ENCODE data around the gene VWA8.
"Not testable (repeated sequence)": the region's sequence is repeated elsewhere in the genome, so short reads cannot be mapped to it uniquely, and the experiment has no call there.

VWA8 gene

DNA sequence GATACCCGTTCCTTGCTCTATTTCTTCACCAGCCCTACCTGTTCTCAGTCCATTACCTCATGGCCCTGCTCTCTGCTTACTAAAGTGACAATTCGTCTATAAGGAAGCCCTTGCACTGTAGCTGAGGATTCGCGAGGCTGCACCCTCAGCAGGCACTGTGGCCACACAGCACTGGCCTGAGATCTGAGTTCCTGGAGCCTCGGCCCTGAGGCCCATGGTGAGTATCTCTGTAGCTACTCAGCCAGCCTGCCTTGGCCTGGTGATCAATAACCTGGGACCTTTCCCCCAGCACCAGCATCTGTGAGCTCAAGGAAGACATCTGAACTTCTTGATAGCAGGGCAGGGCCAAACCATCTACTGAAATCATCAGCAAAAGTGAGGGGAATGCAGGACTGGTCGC lies 412.9 kb downstream of the VWA8 start:
- no peak for DNase-seq

DNA sequence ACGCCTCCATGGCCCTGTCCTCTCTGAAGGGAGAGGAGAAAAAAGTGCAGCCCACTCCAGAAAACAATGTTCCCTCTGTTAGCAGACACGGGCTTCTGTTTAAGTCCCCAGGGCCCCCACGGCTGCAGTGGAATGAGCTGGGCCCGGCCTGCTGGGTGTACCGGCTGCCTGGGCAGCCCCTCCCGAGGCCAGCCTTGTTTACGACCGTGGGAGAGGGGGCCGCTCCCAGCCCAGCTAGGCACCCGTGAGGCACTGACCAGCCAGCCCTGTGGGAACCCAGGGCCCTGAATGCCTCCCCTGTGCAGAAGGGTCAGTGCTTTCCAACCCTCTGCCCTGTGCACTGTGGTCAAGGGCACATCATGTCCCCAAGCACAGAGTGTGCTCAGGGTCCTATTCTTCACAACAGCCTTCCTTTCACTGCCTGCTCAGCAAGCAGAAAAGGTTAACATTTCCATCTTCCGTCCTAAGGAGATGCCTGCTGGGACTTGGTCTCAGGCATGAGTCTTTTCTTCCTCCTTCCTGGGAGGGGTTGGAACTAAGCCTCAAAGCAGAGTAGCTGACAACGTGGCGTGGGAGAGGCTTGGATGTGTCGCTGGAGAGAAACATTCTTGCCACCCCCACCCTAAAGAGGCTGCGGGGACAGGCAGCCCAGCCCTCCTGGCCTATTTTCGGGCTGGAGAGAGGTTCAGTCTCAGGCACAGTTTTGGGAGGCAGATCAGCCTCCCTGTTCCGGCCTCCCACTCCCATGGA lies 413.5 kb downstream of the VWA8 start:
- no peak for DNase-seq

DNA sequence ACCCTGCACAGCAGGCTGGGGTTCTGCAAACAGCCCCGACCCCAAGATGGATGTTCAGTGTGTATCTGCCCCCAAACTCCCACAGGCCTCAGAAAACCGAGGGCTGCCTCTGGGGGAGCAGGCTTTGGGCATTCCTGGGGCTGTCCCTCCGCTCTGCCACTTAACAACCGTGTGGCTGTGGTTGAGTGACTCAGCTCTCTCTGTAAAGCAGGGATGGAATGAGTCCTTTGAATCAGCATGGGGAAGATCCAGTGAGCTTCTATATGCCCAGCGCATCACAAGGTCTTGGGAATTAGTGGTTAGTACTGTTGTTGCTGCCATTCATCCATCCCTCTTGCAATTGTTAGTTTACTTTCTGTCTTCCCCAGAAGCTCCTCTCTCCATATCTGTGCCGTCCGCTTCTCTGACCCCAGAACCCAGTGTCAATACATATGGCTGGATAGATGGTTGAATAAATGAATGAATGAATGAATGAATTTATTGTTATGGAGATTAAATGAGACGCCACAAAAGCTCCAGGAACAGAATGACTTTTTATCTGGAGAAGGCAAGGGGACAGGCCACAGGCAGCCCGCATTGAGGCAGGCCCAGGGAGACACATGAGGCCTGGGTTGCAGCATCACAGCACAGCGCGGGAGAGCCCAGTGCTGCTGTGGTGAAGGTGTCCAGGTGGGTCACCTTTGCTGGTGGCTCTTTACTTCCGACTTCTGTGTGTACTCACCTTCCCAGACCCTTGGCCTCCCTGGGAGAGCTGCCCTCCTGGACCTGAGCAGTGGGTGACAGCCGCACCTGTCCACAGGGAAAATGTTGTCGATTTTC lies 414.3 kb downstream of the VWA8 start:
- no peak for DNase-seq

DNA sequence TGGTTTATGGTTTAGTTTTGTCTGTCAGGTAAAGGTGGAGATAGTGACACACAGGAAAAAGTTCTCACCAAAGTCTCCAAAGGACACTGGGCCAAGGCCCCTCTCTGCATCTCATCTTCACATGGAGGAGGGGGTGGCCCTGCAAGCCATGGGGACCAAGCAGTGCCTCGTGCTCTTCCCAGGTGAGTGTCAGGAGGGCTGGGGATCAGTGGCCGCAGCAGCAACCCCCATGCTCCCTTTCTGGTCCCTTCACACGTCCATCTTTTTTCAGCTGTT lies 415.5 kb downstream of the VWA8 start:
- DNase-seq, result no peak

DNA sequence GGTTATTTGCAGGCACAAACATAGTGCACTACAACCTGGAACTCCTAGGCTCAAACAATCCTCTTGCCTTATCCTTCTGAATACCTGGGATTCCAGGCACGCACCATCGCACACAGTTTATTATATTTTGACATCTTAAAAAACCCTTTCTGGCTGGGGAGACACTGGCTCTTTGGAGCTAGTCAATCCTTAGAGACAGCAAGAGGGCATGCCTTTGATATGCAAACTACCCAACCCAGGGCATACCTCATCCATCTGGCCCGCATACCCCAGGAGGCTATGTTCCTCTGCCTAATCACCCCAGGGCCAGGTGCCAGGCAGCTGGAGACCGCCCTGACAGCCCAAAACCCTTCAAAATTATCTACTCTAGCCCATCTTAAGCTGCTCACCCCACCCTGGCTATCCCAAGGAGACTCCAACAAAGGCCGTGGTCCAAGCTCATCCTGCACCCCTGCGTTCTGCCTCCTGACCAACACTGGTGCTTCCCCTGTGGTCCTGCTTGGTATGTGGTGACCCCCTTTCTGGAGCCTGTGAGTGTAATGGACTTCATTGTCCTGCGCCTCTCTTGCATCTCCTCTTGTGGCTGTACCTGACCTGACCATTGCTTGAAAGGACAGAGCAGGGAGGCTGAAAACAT lies 417.1 kb downstream of the VWA8 start:
- DNase-seq, result no peak

DNA sequence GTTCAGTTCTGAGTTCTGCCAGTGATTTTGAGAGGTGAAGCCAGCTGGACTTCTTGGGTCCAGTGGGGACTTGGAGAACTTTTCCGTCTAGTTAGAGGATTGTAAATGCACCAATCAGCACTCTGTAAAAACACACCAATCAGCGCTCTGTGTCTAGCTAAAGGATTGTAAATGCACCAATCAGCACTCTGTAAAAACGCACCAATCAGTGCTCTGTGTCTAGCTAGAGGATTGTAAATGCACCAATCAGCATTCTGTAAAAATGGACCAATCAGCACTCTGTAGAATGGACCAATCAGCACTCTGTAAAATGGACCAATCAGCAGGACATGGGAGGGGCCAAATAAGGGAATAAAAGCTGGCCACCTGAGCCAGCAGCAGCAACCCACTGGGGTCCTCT lies 418.1 kb downstream of the VWA8 start:
- not testable (repeated sequence) for DNase-seq

DNA sequence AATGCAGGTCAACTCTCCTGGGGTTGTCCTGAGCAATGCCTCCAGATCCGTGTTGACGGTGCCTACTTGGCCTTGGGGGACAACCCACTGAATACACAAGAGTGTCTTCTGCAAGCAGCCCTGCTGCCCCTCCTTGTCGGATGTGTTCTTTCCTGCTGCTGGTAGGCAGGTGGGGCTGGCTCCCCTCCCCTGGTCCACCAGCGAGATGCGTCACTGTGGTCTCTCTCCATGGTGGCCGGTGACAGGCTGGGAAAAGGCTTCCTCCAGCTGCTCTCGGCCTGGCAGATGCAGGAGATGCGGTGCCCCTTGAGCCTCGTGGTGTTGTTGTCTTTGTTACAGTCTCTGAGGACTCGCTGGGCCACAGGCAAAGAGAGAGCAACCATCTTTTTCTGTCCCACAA lies 418.6 kb downstream of the VWA8 start:
- no peak for DNase-seq

DNA sequence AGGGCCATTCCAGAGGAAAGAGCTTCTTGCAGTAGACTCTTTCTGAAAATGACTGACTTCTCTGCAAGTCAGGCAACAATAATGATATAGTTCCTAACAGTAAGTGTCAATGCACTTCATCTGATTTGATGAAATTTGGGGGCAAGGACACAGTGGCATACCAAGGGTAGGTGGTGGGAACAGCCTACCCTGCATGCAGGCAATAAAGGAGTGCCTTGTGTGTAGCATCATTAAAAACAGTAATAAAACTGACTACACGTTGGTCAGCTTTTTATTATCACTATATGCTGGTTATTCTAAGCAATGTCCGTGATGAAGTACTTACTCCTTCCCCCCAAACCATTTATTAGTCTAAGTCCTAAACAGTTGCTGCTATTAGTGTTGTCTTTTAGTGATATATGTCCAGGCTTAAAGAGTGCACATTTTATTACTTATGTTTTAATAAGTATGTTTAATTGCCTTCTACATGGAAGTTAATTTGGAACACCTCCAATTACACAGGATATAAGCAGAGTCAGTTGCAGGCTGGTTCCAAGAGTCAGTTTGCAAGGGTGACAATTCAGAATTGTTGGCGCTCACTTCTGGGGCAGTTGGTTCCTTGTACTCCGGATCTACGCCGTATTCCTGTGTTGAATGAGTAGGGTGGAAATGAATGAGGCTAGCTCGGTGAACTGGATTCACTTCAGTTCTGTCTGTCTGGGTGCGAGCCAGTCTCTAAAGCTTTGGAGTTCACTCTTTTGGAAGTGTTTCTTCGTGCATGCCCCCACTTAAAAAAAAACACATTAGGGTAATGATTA lies 419.6 kb downstream of the VWA8 start:
- DNase-seq, result no peak

DNA sequence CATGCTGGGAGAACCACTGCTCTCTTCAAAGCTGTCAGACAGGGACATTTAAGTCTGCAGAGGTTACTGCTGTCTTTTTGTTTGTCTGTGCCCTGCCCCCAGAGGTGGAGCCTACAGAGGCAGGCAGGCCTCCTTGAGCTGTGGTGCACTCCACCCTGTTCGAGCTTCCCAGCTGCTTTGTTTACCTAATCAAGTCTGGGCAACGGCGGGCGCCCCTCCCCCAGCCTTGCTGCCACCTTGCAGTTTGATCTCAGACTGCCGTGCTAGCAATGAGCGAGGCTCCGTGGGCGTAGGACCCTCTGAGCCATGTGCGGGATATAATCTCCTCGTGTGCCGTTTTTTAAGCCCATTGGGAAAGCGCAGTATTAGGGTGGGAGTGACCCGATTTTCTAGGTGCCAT lies 420.7 kb downstream of the VWA8 start:
- DNase-seq, result not testable (repeated sequence)

DNA sequence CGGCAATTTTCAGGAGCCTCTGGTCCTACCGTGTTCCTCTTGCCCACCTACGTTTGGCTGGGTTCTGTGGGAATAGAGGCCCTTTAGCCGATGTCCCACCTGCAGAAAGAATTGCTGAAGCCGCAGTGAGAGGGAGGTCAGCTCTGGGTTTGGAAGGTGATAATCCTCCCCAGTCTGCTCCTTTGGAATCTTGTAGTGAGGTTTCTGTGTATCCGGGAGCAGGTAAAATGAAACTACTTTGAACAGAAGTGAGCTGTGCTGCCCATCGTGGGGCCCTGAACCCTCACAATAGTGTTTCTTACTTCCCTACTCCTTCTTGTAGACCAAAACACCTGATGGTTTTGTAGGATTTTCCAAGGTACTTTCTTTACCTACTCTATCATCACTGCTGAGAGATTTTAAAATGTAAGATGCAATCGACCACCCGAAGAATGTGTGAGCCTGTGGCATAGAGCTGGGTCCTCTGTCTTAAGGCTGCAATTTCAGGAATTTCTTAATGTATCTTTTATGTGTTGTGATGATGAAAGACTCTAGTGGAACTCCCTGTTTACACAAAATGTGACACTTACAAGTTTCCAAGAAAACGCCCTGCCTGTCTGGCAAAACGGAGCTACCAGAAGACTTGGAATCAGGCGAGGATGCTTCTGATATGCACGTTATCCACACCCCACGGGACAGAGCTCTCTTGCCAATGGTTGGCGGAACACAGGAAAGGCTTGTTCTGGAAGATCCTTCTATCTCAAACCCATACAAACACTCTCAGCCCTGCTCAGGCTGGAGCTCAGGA lies 427.4 kb downstream of the VWA8 start:
- DNase-seq, result no peak

DNA sequence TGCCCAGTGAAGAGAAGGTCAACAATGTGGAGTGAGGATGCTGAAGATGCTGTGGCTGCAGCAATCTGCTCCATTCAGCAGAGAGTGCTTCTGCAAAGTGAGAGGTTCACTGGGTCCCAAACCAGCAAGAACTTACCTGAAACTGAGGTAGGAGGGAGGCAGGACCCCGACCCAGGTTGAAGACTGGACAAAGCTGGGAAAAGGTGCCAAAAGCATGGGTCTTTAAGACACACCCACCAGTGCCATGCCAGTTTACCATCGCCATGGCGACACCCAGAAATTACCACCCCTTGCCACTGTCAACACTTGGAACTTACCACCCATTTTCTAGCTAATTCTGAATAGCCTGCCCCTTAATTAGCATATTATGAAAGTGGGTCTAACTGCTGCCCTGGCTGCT lies 432.9 kb downstream of the VWA8 start:
- no peak for DNase-seq

DNA sequence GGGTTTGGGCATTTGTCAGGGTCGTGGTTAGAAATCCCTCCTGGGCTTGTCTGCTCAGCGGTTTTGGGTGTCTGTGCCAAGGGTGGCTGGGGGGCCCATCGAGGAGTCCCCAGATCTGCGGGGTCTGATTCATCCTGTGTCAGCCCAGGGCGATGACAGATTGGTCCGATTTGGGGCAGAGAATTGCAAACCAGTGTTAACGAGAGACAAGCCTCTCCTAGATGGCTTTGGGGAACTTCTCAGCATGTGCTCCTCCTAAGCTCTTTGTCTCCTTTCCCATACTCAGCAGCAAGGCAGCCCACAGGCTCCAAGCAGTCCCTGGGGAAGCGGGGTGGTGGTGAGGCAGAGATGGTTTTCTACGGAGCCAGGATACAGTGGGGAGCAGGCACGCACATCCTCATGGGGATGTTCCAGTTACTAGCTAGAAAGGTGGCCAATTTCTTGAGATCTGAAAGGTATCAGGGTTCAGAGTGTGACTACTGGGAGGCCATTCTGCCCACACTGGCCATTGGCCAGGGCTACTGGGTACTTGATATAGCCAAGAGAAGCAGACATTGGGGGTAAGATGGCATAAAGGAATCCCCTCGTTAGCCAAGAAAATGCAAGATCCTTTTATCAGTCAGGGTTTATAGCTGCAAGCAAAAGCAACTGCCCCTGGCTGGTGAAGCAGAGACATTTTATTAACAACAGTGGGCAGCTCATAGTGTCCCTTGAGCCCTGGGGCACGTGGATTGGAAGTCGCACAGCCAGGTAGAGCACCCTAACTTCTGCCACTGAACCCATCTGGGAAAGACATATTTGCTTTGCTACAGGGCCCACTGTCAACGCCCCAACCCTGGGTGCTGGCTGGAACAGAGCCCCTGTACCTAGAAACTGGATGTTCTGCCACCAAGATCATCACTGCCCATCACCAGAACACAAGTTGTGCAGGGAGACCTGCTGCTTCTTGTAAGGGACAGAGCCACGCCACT lies 440.0 kb downstream of the VWA8 start:
- DNase-seq, result no peak

DNA sequence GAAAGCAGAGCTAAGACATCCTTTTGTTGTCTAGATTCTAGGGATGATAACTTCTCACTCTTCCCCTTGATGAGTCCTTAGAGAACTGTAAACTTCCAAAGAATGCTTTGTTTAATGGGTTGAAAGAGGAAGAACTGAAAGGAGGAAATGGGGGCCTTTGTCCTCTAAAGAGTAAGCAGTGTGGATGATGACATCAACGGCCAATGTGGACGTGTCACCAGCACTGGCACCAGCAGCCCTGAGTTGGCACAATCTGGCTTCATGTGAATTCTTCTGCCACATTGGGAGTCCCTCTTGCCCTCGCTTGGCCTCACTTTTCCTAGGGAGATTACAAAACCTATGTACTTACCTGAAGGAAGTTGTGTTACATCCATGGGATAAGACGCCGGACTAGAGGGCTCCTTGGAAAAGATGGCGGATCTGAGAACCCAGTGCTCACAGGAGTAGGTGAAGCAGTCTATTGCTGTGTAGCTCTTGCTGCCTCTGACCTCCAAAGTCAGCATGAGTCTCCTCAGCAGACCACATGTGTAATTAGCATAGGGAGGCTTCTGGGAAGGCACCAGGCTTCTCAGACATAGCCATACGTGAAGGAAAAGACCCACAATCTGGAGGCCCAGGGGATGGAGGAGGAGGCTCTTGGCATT lies 440.8 kb downstream of the VWA8 start:
- no peak for DNase-seq

Measured in Kasumi-1 (cell line).